GM19351 (cell line): Measurements from ENCODE around the gene TNFRSF19.
"Not testable (repeated sequence)": the region's sequence is repeated elsewhere in the genome, so short reads cannot be mapped to it uniquely, and the experiment has no call there.

Source experiments
- ATAC-seq: cut with Tn5 transposase; IDR thresholded peaks from one replicate; pipeline ENCODE4 v1.9.1; 2021; ENCODE audit warnings: mild to moderate bottlenecking, moderate library complexity; ENCODE audit not compliant: unreplicated experiment

The TNFRSF19 gene

DNA sequence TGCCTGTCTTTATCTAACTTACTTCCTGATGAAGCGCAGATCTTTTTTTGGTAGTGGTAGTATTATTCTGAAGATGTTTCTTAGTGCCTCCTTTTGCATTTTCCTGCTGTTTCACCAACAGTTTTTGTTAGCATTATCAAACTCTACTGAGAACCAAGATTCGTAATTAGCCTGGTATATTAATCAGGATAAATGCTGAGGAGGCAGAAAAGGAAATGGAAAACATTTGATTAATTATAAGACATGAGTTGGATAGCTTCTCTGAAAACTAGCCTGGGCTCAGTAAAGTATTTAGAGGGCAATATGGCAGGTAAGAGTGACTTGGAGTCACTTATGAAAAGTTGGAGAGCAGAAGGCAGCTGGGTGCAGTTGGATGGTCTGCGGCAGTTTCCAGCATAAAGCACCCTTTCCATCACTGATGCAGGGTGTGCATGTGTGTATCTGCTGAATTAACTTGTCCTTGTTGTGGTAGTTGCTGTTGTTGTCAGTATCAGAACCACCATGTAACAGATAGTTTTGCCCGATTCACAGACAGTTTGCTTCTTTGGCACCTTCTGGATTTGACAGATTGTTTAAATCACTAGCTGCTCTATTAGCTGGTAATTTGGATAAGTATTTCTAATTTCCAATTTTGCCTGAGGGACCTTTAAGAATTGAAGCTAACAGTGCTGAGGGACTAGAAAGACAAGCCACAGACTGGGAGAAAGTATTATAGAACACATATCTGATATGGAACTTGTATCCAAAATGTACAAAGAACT, 6.9 kb upstream of the TNFRSF19 start:
- ATAC-seq: no peak

DNA sequence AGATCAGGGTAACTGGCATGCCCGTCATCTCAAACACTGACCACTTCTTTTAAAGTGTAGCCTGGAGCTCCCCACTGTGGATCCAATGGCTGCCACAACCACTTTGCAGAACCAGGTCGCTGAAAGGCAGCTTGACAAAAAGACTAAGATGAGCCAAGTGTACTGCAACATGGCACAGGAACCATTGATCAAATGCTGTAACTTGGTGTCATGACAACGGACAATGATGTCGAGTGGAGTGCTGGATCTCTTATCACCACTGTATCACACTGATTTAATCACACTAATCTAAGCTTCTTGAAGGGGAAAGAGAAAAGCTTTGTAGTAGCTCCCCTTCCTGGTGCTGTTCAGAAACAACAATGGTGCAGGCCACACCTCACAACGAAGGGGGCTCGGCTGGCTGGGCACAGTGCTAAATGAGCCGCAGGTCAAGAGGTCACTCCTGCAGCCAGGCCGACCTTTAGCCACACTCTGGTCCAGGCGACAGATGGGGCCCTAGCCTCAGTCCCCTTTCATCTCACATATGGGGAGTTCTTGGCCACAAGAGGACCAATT, 2.2 kb upstream of the TNFRSF19 start:
- ATAC-seq: no peak

DNA sequence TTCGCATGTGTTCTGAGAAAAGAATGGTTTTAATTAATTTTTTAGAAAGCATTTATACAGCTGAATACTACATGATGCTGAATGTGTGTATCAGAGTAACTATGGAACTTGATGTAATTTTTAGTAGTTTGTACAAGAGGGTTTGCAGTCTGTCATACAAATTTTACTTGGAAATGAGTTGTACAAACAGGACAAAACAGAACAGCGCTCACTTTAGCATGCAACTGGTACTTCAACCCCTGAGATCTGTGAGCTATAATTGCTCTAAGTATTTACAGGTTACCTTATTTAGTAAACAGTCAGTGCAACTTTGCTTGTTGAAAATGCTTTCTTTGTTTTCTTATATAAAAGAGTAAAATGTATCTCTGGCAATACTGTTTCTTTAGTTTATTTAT, 706 bp downstream of the TNFRSF19 start:
- ATAC-seq: peak; percentile 41

DNA sequence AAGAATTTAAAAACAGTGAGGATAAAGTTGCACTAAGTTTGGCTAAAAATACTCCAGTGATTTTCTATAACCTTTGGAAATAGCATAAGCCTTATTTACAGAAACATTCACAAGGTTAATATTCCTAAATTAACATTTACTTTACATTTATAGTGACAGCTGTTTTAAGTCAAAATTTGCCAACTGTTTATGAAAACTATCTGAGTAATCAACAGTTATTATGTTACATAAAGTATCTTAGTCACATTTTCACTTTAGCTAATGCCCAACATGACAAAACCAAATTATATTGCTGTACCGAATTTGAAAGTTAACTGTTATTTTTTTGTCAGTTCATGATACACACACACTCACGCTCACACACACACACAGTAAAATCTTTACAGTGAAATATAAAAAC, 1.2 kb downstream of the TNFRSF19 start:
- ATAC-seq: no peak

DNA sequence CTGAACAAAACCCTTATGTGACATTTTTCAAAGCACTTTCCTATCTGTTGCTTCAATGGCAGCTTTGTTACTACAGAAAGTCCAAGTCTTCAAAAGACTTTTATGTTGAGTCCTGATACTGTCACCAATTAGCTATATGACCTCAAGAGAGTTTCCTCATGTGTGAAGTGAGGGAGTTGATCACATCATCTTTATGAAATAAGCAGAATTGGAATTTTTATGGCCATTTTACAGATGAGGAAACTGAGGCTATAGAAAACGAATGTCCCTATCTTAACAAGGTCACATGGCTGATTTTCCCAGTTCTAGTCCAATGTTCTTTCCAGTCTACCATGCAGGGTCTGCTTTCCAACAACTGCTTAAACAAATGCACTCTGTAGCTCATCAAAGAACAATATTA, 2.6 kb downstream of the TNFRSF19 start:
- no peak for ATAC-seq

DNA sequence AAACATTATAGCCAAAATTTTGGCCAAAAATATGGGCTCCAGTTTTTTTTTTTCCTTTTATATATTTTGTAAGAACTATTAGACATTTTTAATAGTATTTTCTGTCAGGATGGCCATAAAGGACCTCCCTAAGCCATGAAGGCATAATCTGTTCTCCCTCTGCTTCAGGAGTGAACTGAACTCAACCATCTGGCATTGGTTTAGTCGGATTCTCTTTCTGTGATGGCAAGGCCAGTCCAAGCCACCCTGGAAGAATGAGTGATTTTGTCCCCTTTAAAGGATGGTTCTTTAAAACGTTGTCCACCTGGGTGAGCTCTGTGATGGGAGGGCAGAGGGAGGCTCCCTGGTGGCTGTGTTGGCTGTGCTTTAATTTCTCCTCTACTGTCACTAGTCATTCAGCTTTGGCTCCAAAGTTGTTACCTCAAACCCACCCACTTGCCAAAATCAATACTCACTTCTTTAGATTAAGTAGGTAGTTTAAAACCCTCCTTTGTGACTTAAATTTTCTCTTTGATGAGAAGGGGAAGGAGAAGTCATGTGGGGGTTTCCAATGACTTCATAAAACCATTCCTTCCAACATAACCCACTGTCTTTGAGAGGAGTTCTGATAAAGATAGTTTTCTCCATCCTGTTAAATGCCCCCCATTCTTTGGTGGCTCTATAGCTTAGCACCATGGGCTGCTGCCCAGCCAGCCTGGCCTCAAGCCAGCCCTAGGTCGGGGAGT, 4.4 kb downstream of the TNFRSF19 start:
- no peak for ATAC-seq

DNA sequence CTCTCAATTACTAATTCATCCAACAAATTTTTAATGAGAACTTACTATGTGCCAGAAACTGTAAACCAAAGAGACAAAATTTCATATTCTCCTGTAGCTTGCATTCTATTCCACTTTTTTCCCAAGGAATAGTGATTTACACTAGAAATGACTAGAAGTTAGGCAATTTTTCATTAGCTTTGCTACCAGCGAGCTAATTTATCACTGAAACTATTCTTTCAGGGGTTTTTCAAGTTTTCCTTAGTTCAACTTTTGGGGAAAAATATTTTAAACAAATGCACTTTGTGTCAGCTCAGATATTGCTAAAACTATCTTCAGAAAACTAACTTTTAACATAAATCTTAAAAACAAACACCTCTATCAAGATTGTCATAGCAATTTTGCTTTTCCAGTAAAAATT, 5.4 kb downstream of the TNFRSF19 start:
- no peak for ATAC-seq

DNA sequence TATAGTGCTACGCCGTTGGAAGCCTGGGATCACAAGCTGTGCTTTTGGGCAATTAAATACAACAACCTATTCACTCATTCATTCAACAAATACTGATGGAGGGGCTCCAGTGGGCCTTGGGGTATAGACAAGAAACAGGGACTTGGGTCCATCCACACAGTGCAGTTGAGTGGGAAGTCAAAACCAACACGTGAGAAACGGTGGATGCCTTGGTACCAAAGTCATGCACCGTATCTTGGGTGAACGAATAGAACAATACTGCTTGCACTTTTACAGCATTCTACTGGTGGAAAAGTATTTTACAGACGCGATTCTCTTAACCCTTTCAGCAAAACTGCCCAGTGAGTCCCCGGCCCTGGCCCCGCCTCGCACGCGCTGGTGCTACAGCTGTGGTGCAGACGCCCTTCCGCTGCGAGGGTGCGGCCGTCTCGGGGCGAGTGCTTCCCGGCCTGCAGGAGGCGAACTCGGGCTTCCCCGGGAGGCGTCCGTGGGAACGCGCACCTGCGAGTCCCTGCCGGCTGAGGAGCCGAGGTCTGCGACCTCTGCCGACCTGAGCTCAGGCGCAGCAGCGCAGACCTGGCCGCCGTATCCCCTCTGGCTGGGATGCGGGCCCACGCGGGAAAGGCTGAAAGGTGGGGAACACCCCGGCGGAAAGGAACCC, 8.3 kb downstream of the TNFRSF19 start:
- peak; percentile 56 for ATAC-seq

DNA sequence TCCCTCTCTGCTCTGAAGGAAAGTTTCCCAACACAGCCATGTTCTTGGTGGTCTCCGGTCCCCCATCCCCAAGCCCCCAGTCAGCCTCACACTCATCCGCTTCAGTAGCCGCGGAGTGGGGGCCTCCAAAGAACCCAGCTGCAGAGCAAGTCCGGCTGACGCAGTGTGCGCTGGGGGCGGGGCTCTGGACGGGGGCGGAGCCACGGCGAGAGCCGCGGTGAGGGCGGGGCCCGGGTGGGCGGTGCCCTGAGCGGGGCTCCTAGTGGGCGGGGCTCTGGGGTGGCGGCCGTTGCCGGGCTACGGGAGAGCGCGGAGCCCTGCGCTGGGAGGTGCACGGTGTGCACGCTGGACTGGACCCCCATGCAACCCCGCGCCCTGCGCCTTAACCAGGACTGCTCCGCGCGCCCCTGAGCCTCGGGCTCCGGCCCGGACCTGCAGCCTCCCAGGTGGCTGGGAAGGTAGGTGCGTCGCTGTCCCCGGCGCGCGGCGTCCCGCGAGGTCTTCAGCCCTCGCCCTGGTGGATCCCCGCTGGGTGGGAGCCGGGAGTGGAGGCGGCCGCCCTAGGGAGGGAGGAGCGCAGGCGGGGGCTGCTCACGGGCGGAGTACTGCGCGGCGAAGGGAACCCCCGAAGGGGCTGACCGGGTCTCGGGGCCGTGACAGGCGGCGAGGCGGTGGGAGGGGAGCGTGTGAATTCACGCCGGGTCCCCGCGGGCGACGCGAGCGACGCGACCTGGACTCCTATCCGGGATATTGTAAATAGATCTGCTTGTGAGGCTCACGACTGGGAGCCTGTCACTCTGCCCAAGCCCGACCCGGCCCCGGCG, 9.1 kb downstream of the TNFRSF19 start:
- ATAC-seq: peak; percentile 80

DNA sequence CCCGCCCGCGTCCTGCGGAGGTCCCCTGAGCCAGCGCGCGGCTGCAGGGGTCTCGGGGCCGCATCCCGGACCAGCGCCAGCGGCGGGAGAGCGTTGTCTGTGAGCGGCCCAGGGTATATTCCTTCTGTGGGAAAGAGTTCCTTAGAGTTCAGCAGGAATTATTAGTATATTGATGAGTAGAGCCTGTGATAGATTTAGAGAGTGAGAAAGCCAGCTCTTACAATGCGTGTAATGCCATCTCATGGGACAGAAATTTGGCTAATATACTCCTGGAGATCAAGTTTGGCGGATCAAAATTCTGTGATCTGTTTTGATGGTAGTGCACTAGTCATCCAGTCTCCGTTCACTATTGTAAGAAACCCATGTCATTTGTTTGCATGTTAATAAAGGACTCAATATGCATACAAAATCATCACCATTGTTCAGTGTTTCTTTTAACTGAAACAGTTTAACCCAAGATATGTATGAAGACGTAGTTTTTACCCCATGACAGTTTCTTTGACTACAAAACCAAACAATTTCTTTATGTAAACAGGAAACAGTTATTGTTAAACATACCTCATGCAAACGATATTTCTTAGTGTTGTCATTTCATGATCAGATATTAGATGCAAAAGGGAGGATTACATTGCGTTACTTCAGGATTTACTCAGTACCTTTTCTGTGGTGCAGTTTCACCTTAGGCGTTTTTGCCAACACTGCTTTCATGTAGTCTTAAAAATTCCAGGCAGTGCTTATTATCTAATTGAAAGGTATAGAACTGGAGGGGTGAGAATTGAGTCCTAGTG, 9.9 kb downstream of the TNFRSF19 start:
- ATAC-seq: no peak

DNA sequence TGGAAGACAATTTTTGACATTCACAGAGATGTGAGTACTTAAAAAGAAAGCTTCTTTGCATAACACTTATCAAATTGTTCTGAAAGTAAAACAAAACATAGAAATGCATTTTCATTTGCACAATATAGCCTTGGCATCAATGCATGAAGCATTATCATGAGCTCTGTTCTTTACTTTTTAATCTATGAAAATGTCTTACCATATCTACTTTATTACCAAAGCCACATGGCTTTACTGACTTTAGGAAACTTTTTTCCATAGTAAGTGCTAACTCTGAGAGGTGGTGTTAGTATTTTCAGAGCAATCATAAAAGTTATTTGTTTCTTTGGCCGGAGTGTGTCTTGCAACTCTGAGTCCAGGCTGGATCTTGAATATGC, 10.5 kb downstream of the TNFRSF19 start:
- ATAC-seq: no peak

DNA sequence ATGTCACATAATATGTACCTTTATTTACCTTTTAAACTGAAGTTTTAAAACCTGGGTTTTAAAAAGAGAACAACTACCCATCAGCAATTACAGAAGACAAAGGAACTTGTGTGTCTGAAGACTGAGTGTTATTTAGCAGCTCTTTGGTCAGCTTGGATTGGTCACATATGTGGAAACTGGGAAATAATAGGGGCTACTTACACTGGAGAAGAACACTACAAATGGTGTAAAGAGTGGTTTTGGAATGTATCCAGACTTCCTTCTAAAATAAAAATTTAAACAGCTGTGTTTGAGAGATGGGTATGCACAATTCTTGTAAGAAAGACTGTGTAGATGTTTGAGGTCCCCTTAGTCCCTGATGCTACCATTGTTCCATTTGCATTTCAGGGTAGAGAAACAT, 13.3 kb downstream of the TNFRSF19 start:
- no peak for ATAC-seq

DNA sequence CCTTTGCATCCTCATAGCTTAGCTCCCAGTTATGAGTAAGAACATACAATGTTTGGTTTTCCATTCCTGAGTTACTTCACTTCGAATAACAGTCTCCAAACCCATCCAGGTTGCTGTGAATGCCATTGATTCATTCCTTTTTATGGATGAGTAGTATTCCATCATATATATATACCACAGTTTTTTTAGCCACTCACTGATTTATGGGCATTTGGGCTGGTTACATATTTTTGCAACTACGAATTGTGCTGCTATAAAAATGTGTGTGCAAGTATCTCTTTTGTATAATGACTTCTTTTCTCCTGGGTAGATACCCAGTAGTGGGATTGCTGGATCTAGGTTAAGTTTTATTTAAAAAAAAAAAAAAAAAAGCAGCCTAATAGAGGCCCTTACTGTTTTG, 14.1 kb downstream of the TNFRSF19 start:
- no peak for ATAC-seq

DNA sequence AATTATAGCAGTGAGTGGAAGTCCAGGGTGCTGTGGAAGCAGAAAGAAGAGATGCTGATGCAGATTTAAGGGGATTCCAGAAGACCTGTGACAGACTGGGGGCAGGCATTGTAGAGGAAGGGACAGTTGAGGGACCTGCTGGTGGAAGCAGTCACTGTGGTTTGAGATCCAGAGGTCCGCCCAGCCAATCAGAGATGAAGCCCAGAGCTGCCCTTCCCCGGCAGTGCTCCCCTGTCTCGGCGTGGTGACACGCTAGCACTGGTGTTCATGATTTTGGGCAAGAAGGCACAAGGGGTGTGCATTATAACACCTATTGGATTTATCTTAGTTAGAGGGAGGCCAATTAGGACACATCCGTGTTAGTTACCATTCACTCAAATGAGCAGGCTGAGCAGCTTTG, 16.1 kb downstream of the TNFRSF19 start:
- no peak for ATAC-seq

DNA sequence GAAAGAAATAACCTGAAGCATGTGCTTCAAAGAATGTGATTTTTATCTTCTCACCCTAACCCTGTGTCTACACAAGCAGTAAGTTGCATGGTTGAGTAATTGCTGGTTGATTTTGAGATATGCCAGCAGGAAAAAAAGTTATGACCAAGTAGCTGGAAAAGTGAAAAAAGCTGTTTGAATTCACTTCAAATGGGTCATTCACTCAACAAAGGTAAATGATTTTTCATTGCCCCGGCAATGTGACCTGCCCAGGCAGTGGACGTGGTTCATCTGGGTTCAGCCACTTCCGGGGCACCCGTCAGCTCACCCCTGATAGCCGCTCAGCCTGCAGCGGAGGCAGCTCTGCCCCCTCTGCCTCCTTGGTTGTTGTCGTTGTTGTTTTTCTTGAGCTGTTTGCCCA, 18.5 kb downstream of the TNFRSF19 start:
- no peak for ATAC-seq

DNA sequence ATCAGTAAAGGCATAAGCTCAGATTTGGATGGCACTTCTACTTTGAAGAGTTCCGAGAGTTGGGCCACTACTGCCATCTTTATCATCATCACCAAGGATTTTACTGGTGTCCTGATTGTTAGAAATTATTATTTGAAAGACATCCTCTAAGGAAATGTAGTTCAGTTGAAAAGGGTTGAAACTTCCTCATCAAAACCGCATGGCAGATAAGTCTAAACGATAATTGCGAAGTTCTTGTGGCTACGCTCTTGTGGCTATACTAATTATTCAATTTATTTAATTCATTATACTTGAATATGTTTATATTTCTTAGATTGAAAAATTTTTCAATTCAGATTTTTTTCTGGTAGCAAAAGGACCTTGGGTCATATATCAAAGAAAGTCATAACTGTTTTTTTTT, 22.4 kb downstream of the TNFRSF19 start:
- no peak for ATAC-seq

DNA sequence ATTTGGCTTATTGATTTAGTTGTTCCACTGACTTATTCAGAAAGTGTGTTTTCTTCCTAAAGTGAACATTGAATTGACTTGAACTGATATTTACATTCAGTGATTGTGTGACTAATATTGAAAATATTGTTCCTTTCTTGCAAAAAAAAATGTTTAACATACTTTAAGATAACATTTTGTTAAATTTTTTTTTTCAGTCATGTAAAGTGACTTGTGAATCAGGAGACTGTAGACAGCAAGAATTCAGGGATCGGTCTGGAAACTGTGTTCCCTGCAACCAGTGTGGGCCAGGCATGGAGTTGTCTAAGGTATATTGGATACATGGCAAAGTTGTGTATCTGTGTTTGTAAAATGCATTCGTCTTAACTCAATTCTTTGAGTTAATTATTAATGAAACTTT, 22.9 kb downstream of the TNFRSF19 start:
- ATAC-seq: no peak

DNA sequence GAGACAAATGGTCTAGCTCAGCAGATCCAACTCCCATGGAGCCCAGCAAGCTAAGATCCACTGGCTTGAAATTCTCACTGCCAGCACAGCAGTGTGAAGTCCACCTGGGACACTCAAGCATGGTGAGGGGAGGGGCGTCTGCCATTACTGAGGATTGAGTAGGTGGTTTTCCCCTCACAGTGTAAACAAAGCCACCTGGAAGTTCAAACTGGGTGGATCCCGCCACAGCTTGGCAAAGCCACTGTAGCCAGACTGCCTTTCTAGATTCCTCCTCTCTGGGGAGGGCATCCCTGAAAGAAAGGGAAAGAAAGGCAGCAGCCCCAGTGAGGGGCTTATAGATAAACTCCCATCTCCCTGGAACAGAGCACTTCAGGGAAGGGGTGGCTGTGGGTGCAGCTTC, 24.1 kb downstream of the TNFRSF19 start:
- not testable (repeated sequence) for ATAC-seq

DNA sequence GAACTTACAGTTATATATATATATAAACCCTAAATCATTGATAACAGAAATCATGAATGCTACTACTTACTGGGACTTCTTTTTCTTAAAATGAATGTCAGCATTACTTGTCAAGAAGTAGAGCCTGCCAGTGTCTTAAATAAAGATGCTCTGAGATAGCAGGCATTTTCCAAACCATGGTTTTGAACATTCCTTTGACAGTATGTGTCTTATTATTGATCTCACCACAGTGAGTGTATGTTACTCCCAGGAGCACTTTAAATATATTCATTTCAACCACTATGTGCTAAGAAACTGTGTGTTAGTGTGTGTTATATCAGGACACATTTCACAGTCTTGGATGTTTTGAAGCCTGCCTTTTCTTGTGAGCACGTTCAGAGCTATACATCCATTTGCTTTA, 28.2 kb downstream of the TNFRSF19 start:
- no peak for ATAC-seq
